Smooth muscle cell (in vitro differentiated cells): ENCODE results near the gene IMMP1L. TPM values are rescaled to one million over a fixed set of nuclear protein-coding genes. Genes with fewer than 3 reads are reported as not detected.

Source experiments
- DNase-seq: peaks from one replicate; lab custom pipeline; 2025; ENCODE audit not compliant: unreplicated experiment; lab: John Stamatoyannopoulos, UW
- H2AFZ ChIP-seq: fragments of 200-600 bp; sonication (generic); 2 replicates; pipeline ENCODE4 v1.6.0; 2016; ENCODE audit warnings: antibody characterized with exemption, low read depth, mild to moderate bottlenecking
- H3F3A ChIP-seq: fragments of 200-600 bp; sonication (generic); 2 replicates; pipeline ENCODE4 v1.6.0; 2017; ENCODE audit warnings: antibody characterized with exemption, low read depth
- H3K27ac ChIP-seq: fragments of 200-600 bp; sonication (generic); 2 replicates; pipeline ENCODE4 v1.5.1; 2016; ENCODE audit warnings: low read depth, mild to moderate bottlenecking
- H3K27me3 ChIP-seq: fragments of 200-600 bp; sonication (generic); 2 replicates; pipeline ENCODE4 v1.6.1; 2016; ENCODE audit warnings: low read depth, mild to moderate bottlenecking
- H3K36me3 ChIP-seq: fragments of 200-600 bp; sonication (generic); 2 replicates; pipeline ENCODE4 v1.5.1; 2016; ENCODE audit warnings: low read depth
- H3K4me1 ChIP-seq: fragments of 200-600 bp; sonication (generic); 2 replicates; pipeline ENCODE4 v1.5.1; 2016; ENCODE audit warnings: low read depth
- H3K4me2 ChIP-seq: fragments of 200-600 bp; sonication (generic); 2 replicates; pipeline ENCODE4 v1.6.0; 2016; ENCODE audit warnings: mild to moderate bottlenecking
- H3K4me3 ChIP-seq: fragments of 200-600 bp; sonication (generic); 2 replicates; pipeline ENCODE4 v1.5.1; 2016; ENCODE audit warnings: mild to moderate bottlenecking
- H3K79me2 ChIP-seq: fragments of 200-600 bp; sonication (generic); 2 replicates; pipeline ENCODE4 v1.6.0; 2016; ENCODE audit warnings: low read depth, mild to moderate bottlenecking
- H3K9ac ChIP-seq: fragments of 200-600 bp; sonication (generic); 2 replicates; pipeline ENCODE4 v1.6.0; 2016; ENCODE audit warnings: low read depth
- H3K9me3 ChIP-seq: fragments of 200-600 bp; sonication (generic); replicated peaks from 2 replicates; pipeline ENCODE4 v1.5.1; 2016; ENCODE audit warnings: low read depth
- H4K20me1 ChIP-seq: fragments of 200-600 bp; sonication (generic); 2 replicates; pipeline ENCODE4 v1.6.0; 2016; ENCODE audit warnings: low read depth
- WGBS: methylation state at CpG from one replicate; pipeline ENCODE4 v1.1.7; 2016; ENCODE audit warnings: low lambda C conversion rate; 5-methylcytosine and 5-hydroxymethylcytosine counted together
- polyA plus RNA-seq: library from polyadenylated mRNA; unstranded; fragments of >200 nt; fragmentation: Nextera tagmentation; extraction: Ambion mirVana; gene quantifications from 2 replicates; pipeline ENCODE4 v1.2.1, GENCODE V29; 2016
- total RNA-seq: library from RNA; depleted of rRNA; stranded (reverse); fragments of >200 nt; gene quantifications from 2 replicates; pipeline ENCODE4 v1.2.3, GENCODE V29; 2014
- TF ChIP-seq, protein P1 (sequence below): fragments of 200-600 bp; sonication (generic); IDR thresholded peaks from 2 replicates; pipeline ENCODE4 v1.5.1; 2017; ENCODE audit warnings: borderline replicate concordance, mild to moderate bottlenecking, antibody characterized with exemption; ENCODE audit not compliant: insufficient read depth, poor library complexity, severe bottlenecking

The IMMP1L gene
- total and polyA plus RNA-seq, 2 experiments from 2014 or later = 11.8 to 32.2 TPM

DNA sequence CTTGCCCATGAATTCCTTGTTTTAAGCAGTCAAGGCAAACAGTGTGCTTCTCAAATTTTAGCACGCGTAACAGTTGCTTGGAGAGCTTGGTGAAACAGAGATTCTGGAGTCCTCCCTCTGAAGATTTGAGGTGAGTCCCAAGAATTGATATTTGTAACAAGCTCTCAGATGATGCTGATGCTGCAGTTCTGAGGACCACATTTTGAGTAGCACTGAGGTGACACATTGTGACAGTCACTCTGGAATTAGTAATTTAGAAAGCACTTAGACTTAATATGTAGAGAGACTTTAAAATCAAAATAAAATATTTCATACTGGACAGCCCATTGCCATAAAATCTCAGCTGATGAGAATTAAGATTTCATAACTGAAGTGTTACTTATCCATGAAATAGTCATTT, 101.2 kb downstream of the IMMP1L start:
- 97% methylated on average over 2 of the region's 2 CpGs for WGBS
- no peaks in the 10 kb centered on the region for H3F3A ChIP-seq
- no peak overlapping the region for H3K27ac ChIP-seq
- H3K36me3 ChIP-seq = no peaks in the 10 kb centered on the region
- no peak overlapping the region for H3K4me2 ChIP-seq
- no peak overlapping the region for H2AFZ ChIP-seq
- peaks cover 7% of the 10 kb centered on the region for H3K4me1 ChIP-seq
- H3K4me3 ChIP-seq = no peak overlapping the region
- DNase-seq = no peak
- H3K27me3 ChIP-seq = no peaks in the 10 kb centered on the region
- no peaks in the 10 kb centered on the region for H4K20me1 ChIP-seq
- H3K9ac ChIP-seq = no peak overlapping the region
- no peaks in the 10 kb centered on the region for H3K79me2 ChIP-seq
- no peaks in the 10 kb centered on the region for H3K9me3 ChIP-seq
- TF ChIP-seq, protein P1, sequence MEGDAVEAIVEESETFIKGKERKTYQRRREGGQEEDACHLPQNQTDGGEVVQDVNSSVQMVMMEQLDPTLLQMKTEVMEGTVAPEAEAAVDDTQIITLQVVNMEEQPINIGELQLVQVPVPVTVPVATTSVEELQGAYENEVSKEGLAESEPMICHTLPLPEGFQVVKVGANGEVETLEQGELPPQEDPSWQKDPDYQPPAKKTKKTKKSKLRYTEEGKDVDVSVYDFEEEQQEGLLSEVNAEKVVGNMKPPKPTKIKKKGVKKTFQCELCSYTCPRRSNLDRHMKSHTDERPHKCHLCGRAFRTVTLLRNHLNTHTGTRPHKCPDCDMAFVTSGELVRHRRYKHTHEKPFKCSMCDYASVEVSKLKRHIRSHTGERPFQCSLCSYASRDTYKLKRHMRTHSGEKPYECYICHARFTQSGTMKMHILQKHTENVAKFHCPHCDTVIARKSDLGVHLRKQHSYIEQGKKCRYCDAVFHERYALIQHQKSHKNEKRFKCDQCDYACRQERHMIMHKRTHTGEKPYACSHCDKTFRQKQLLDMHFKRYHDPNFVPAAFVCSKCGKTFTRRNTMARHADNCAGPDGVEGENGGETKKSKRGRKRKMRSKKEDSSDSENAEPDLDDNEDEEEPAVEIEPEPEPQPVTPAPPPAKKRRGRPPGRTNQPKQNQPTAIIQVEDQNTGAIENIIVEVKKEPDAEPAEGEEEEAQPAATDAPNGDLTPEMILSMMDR = no peak

DNA sequence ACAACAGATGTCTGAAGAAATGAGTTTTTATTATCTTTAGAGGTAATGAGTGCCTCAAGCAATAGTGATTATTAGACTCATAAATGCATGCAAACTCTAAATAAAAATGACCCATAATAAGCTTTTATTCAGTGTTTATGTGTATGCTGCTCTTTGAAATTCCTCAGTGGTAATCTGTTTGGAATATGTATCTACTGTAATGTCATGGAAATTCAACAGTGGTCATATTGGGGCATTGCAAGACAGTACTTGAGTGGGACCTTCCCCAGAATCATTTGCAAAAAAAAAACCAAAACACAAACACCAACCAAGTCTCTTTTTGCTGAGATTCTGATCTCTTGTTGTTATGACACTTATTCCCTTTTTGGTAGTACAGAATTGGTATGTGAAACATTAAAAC, 104.8 kb downstream of the IMMP1L start:
- Histone ChIP-seq H3K27ac (no peak overlapping the region), H2AFZ (no peak overlapping the region), H3K4me1 (no peaks in the 10 kb centered on the region), H4K20me1 (no peaks in the 10 kb centered on the region), H3K9me3 (no peaks in the 10 kb centered on the region), H3K4me3 (no peak overlapping the region), H3K9ac (no peak overlapping the region), H3K4me2 (no peak overlapping the region), H3F3A (no peaks in the 10 kb centered on the region), H3K36me3 (peaks cover 5% of the 10 kb centered on the region), H3K27me3 (no peaks in the 10 kb centered on the region), H3K79me2 (no peaks in the 10 kb centered on the region)
- TF ChIP-seq, protein P1 = no peak
- no peak for DNase-seq

DNA sequence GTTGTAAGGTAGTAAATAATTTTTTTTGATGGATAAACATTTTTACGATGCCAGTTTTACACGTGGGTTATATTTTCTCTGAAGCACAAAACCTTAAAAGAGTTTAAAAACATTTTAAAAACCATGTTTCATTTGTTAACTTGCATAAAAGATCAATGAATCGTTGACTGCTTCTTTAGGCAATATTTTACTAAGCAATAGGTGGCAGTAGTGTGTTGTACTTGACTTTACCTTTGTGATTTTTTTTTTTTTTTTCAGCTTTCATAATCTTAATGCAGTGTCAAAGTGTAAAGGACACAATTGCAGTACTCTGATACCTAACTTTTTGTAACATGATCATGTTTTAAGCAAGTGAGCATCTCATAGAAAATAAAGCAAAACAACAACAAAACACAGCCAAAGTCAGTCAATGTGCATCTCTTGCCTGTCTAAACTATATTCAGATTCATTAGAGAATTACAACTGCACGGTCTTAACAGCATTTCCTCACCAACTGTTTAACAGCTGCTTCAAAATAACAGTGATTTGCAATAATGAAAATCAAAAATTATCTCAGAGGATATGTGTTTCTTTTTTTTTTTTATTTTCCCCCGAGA, 112.1 kb downstream of the IMMP1L start:
- no peak overlapping the region for H3K4me2 ChIP-seq
- TF ChIP-seq, protein P1 = peak; percentile 52
- no peaks in the 10 kb centered on the region for H3K9me3 ChIP-seq
- no peak overlapping the region for H3K9ac ChIP-seq
- no peak overlapping the region for H3K27ac ChIP-seq
- H3K4me3 ChIP-seq = no peak overlapping the region
- H4K20me1 ChIP-seq = peaks cover 16% of the 10 kb centered on the region
- H2AFZ ChIP-seq = no peak overlapping the region
- WGBS = 58% methylated on average over 5 of the region's 5 CpGs
- no peaks in the 10 kb centered on the region for H3F3A ChIP-seq
- H3K4me1 ChIP-seq = no peaks in the 10 kb centered on the region
- H3K79me2 ChIP-seq = no peaks in the 10 kb centered on the region
- DNase-seq = no peak
- H3K27me3 ChIP-seq = no peaks in the 10 kb centered on the region
- peaks cover 5% of the 10 kb centered on the region for H3K36me3 ChIP-seq

DNA sequence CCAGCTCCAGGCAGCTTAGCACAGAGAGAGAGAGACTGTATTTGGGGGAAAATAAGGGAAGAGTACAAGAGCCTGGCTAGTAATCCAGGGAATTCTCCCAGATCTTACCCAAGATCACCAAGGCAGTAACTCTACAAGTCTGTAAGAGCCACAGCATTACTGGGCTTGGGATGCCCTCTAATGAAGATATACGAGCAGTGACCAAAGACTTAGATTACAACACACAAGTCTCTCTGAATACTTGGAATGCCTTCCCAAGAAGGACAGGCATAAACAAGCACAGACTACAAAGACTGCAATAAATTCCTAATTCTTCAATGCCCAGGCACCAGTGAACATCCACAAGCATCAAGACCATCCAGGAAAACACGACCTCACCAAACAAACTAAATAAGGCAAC, 122.0 kb downstream of the IMMP1L start:
- H3K36me3 ChIP-seq = no peaks in the 10 kb centered on the region
- no peak overlapping the region for H3K4me2 ChIP-seq
- H3K9me3 ChIP-seq = no peaks in the 10 kb centered on the region
- H3K9ac ChIP-seq = no peak overlapping the region
- 46% methylated on average over 2 of the region's 2 CpGs for WGBS
- no peaks in the 10 kb centered on the region for H3F3A ChIP-seq
- H2AFZ ChIP-seq = no peak overlapping the region
- H3K4me3 ChIP-seq = no peak overlapping the region
- DNase-seq = no peak
- H3K27me3 ChIP-seq = no peaks in the 10 kb centered on the region
- no peaks in the 10 kb centered on the region for H3K4me1 ChIP-seq
- no peak overlapping the region for H3K27ac ChIP-seq
- H3K79me2 ChIP-seq = no peaks in the 10 kb centered on the region
- H4K20me1 ChIP-seq = peaks cover 3% of the 10 kb centered on the region
- TF ChIP-seq, protein P1 = no peak
